Spleen (tissue), 7 donors: ENCODE results near the gene GNMT.

Source experiments
- CTCF ChIP-seq, 11 experiments: fragments of 200-600 bp in 7 of 11; fragments of 450-650 bp in 4 of 11; sonication (generic) in 4 of 11; IDR thresholded peaks in 8 of 11; conservative IDR thresholded peaks in 3 of 11; 1 replicate in 7 of 11; 2 replicates in 4 of 11; pipeline versions ENCODE4 v1.4.0 to v1.8.0; 2016 to 2021; ENCODE audit warnings: antibody characterized with exemption in 11 of 11, inconsistent platforms in 4 of 11, mild to moderate bottlenecking in 1 of 11
- POLR2A ChIP-seq, 3 donors: fragments of 450-650 bp; IDR thresholded peaks; one replicate each; pipeline ENCODE4 v1.5.1; 2017; ENCODE audit warnings: antibody characterized with exemption in 3 of 3, mild to moderate bottlenecking in 1 of 3
- POLR2AphosphoS5 ChIP-seq, 3 donors: sonication (generic); formaldehyde crosslinking; IDR thresholded peaks; one replicate each; pipeline ENCODE4 v1.5.1; 2017; ENCODE audit warnings: antibody characterized with exemption in 3 of 3
- donor health status: DM: no; HTN: no; CAD: no; lungs with moderate emphysema.
- donor health status: DM: no; HTN: no; CAD: no.
- donor health status: DM: no; HTN: no; CAD: no.

- TF ChIP-seq POLR2A (IDR thresholded peaks at IDR 0.05) (no peak), CTCF (IDR thresholded peaks at IDR 0.05 in 8 of 11, conservative IDR thresholded peaks at IDR 0.05 in 3 of 11) (no peak), POLR2AphosphoS5 (IDR thresholded peaks at IDR 0.05) (no peak)
These were observed 22.8 kb upstream of the GNMT start for GRCh38 chr6:42937548-42938427.
